AG08396 (cell line): ENCODE results near the gene CCDC91.
A peak's percentile ranks its signal among the peaks of the same experiment; 100 is the strongest.
"Not testable (repeated sequence)": the region's sequence is repeated elsewhere in the genome, so short reads cannot be mapped to it uniquely, and the experiment has no call there.

Source experiments
- DNase-seq: peaks from one replicate; pipeline ENCODE4 v3.0.0; 2012; ENCODE audit warnings: low spot score, mixed read lengths

CCDC91 gene

DNA sequence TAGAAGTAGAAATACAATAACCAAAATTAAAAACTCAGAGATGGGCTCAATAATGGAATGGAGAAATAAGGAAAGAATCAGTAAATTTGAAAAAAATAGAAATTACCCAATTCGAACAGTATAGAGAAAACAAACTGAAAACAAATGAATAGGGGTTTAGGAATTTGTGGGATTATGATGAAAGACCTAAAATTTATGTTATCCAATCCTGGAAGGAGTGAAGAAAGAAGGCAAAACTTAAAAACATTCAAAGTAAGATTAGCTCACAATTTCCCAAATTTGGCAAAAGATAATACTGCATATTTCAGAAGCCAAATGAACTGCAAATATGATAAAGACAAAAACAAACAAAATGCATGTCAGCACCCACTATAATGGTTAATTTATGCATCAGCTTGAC lies 177.1 kb downstream of the CCDC91 start:
- DNase-seq, result no peak

DNA sequence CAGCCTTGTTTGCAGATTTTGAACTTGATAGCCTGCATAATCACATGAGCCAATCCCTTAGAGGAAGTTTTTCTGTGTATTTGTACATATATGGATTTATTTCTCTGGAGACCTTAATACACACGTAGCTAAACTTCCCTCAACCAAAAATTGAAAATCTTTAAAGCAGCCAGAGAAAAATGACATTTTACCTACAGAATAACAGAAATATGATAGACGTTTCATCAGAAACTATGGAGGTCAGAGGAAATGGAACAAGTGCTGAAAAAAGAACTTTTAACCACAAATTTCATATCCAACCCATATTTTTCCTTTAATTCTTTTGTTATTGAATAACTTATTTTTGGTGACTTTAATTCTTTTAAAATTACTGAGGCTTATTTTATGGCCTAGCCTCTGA lies 177.7 kb downstream of the CCDC91 start:
- DNase-seq, result no peak

DNA sequence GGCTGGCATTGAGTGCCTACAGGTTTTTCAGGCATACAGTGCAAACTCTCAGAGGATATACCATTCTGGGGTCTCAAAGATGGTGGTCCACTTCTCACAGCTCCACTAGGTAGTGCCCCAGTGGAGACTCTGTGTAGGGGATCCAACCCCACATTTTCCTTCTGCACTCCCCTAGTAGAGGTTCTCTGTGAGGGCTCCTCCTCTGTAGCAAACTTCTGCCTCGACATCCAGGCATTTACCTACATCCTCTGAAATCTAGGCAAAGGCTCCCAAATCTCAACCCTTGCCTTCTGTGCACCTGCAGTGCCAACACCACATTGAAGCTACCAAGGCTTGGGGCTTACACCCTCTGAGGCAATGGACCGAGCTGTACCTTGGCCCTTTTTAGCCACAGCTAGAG lies 179.2 kb downstream of the CCDC91 start:
- DNase-seq, result no peak

DNA sequence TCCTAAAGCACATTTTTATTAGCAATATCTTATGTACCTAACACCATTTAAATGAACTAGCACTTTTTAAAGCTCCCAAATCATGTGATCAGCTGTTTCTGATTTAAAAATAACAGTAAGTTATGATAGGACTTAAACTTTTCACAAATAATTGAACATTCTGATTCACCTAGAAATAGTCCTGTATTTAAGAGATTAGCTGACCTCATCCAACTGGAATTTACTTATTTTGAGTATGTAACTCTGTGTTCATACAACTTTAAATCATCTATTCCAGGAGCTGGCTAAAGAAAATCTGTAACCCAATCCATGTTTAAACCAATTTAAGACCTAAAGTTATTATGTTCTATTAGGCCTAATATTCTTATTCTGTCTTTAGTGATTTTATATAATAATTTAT lies 184.3 kb downstream of the CCDC91 start:
- peak; percentile 5 for DNase-seq

DNA sequence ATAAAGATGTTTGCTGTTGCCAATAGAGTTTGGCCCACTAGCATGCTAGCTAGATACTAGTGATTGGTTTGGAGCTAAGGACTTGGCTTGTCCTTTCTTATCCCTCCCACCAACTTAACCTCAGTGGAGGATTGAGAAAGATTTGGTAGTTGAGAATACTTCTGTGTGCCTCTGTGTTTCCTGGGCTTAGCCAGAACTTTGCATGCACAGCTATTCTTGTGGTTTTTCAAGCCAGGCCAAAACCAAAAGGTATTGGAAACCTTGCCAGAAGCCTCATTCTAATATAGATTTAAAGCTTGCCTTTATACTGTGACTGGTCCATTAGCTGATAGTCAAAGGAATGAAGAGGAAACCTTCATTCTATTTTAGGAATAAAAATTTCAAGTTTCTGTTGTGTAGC lies 188.5 kb downstream of the CCDC91 start:
- DNase-seq, result no peak

DNA sequence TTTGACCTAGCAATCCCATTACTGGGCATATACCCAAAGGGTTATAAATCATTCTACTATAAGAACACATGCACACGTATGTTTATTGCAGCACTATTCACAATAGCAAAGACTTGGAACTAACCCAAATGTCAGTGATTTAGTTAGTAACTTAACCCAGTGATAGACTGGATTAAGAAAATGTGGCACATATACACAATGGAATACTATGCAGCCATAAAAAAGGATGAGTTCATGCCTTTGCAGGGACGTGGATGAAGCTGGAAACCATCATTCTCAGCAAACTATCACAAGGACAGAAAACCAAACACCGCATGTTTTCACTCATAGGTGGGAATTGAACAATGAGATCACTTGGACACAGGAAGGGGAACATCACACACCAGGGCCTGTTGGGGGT lies 189.5 kb downstream of the CCDC91 start:
- not testable (repeated sequence) for DNase-seq

DNA sequence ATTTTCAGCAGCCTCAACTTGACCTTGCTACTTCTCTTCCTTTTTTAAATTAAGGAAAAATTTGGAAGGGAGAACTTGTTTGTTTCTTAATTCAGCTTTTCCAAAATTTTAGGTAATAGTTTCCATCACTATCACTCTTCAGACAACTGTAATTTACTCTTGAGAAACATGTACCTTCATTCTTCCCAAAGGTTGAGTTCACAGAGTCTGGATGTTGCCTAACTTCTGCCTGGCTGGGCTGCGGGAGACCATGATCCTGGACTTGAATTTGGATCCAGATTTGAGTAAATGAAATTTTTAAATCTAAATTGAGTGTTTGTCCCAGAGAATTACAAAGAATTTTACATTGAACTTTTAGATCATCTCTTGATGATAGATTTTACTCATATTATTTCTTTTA lies 193.1 kb downstream of the CCDC91 start:
- DNase-seq, result no peak

DNA sequence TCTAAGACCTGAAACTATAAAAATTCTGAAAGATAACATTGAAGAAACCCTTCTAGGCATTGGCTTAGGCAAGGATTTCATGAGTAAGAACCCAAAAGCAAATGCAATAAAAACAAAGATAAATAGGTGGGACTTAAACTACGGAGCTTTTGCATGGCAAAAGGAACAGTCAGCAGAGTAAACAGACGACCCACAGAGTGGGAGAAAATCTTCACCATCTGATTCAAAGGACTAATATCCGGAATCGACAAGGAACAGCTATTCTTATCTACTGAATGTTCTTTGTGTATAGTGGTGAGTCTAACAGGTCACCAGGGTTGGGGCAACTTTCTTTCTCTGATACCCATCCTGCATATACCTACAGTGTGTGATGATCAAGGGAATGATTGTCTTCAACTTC lies 198.6 kb downstream of the CCDC91 start:
- DNase-seq, result no peak

DNA sequence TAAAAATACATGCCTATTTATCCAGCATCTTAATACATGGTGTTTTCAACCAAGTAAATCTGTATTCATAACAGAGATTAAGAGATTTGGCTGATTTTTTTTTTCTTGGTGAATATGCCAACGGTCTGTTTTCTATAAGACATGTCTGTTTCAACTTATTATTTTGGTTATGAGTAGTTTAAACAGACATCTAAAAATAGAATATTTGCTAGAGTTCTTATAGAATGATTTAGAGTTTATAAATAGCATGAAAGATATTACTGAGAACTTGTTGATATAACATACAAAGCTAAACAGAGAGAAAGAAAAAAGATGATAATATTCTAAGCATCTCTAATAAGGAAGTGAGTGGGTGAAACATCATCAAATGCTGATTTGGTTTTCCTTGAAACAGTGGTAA lies 199.9 kb downstream of the CCDC91 start:
- no peak for DNase-seq

DNA sequence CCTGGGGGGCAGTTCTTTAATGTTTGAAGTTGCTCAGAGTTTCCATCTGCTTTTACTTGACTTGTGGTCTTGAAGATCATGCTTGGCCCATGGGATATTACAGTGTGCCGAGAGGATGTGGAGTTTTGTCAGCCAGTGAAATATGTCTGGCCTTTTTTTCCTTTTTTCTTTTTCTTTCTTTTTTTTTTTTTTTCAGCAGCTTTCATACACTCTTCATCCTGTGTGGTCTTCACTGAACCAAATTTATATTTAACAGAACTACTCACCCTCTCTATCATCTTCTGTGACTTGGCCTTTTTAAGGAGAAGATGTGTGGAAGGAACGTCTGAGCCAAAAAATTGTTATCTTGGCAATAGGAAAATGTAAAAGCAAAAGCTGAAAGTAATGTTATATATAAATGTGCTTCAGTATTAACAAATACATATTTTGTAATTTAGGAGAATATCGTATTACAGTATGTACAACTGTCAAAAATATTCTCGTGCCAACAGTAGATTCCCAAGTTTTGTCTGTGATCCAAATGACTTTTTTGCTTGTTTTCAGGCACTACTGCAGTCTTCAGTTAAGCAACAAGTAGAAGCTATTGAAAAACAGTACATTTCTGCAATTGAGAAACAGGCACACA lies 200.6 kb downstream of the CCDC91 start:
- DNase-seq, result no peak

DNA sequence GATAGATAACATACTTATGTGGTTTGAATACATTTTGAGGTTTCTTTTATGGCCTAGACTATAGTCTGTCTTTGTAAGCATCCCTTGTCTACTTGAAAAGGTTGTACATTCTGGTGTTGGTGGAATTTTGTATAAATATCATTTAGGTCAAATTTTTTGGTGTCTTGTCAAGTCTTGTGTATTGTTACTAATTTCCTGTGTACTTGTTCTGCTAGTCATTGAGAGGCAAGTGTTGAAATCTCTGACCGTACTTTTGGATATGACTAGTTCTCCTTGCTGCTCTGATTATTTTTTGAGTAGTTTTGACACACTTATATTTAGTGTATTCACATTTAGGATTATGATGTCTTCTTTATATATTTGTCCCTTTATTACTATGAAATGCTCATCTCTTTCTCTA lies 219.6 kb downstream of the CCDC91 start:
- DNase-seq, result no peak

DNA sequence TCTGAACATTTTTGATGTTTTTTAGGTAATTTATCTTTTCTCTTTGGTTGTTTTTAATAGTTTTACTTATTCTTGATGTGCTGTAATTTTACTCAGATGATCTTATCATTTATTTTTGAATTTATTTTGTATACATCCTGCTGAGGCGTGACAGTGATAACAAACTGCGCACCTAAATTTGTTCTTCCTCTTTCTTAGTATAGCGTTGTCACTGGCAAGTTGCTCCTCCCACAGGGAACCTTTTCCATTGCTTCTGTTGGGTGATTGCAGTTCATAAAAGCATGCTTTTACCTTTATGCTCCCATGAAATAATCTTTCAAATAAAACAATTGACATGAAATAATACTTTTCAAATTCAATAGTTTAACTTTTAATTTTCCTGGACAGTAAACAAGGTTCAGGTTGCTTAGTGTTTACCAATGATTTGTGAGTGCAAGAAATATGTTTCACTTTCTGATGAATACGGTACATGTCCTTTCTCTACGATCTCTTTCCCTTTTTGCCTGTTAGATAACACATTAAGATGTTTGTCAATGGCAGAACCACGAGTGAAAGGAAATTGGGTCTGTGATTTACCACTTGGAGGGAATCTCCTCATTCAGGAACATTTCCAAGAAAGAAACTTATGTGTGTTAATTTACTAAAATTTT lies 223.3 kb downstream of the CCDC91 start:
- no peak for DNase-seq

DNA sequence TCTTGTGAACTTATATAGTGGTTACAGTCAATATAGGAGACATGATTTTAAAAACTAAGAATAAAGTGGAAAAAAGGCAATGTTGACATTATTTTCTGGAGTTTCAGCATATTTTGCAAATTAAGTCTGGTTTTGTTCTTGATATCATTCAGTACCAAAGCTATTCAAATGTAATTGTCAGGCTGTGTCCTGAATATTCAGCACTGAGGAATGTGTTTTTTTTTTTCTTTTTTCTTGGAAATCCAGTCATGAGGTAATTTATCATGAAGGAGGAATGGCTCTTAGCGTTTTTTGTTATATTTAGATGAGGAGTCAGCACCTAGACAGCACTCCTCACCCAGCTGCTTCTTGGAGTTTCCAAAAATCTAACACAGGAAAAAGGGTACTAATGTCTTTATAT lies 225.5 kb downstream of the CCDC91 start:
- DNase-seq, result peak; percentile 49

DNA sequence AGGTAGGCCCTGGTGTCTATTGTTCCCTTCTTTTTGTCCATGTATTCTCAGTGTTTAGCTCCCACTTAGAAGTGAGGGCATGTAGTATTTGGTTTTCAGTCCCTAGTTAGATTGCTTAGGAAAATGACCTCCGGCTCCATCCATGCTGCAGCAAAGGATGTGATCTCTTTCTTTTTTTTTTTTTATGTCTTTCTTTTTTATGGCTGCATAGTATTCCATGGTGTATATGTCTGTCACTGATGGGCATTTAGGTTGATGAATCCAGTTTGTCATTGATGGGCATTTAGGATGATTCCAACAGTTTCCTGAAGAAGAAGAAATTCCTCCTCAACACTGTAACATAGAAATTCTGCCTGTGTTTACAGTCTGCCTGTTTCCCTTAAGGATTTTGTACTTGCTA lies 231.1 kb downstream of the CCDC91 start:
- no peak for DNase-seq

DNA sequence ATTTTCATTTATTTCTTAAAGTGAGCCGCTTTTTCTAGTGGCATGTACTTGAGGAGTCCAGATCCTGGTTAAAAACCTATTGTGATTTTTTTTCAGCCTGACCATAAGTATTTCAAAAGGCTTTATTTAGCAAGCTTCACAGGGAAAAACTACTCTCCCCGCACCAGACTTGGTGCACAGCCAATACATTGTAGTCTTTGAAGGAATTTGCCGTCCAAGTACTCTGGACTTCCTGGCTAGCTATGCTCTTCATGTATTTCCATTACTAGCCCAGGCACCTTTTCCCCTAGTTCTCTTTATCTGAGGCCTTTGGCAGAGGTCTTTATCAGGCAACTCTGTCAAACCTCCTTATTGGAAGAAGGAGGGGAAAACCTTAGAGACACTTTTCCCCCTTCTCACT lies 234.7 kb downstream of the CCDC91 start:
- peak; percentile 36 for DNase-seq

DNA sequence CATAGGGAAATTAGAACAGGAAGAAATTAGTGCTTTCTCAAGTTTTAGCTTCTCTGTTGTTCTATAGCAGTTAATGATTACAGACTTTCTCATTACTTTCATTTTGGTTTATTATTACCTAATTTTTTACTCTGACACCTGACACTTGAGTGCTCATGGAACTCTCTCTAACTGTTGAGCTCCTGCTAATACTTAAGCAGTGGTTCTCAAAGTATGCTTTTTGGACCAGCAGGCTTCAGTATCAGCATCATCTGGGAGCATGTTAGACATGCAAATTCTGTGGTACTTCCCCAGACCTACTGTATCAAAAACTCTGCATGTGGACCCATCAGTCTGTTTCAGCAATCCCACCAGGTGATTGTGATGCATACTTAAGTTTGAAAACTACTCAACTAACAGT lies 235.3 kb downstream of the CCDC91 start:
- DNase-seq, result no peak

DNA sequence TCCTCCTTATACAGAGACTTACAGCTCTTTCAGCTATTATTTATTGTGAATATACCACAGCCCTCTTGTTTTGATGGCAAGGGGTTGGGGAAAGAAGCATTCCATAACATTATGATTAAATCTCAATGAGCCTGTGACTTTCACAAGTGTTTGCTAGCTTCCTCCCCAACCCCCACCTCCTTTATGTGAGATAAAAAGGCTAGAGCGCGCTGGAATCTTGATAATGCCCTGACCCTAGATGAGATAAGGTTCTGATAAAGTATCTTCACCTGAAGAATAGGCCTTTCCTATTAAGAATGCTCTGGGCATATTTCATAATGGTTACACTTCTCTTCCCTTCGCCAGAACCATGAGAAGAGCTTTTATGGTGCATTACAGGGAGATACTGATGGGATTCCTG lies 236.8 kb downstream of the CCDC91 start:
- no peak for DNase-seq

DNA sequence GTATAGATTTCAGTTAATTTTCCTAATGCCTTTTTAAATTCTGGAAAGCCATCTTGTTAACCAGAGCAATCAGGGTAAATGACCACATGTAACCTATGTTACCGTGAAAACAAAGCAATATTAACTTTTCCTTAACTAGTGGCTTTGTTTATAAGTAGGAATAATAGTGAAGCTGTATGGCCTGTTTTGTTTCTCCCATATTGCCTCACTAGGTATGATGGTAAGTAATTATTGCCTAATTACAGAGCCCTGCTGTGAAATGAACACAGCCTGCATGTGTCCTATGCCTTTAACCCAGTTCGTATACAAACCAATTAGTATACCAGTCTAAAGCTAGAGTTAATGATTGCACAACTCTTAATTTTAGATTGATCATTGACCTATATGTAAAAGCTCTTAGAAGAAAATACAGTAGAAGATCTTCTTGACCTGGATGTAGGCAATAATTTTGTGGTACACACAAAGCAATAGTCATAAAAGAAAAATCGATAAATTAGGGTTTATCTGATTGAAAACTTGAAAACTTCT lies 249.9 kb downstream of the CCDC91 start:
- DNase-seq, result no peak

DNA sequence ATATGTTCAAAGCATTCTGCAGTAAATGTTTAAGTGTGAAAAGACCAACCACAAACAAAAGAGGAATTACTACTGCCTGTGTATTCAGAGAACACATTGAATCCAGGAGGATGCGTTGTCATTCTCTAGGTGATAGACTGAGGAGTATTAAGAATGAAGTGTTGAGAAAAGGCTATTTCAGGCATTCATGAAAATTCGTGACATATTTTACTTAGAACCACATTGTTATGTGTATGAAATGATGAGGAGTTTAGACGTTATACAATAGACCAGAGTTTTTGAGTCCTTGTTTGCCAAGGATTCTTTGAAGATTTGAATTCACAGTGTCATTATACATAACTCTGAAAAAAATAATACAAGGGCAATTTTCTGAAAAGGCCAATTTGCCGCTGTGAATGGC lies 251.8 kb downstream of the CCDC91 start:
- no peak for DNase-seq

DNA sequence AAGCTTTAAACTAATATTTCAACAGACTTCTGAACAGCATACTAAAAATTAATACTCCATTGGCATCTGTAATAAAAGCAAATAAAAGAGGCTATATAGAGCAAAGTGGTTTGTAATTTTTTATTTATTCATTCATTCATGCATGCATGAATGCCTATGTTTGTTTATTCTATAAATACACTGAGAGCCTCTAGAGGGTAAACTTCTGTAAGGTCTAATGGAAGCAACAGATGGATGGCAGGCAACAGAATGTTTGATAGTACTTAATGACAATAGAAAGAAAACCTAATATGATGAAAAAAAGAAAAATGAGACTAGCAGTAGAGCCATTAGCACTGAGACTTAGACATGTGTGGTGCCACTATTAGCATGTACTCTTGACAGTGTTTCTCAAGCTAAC lies 253.1 kb downstream of the CCDC91 start:
- DNase-seq, result no peak

DNA sequence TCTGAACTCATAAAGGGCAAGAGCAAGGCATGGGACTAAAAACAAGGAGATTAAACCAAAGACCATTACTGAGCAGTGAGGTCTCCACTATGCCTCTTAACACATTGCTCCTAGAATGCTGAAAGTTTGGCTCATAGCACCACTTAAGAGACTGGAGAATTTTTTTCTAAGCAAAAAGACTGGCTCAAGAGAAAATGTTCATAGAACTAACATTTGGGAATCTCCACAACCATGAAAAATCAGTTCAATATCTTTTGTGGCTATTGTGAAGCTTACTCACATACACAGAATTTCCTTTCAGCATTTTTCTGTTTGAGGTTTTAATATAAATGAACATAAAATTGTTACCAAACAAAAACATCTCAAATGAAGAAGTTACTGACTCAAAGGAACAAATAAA lies 255.8 kb downstream of the CCDC91 start:
- DNase-seq, result no peak

DNA sequence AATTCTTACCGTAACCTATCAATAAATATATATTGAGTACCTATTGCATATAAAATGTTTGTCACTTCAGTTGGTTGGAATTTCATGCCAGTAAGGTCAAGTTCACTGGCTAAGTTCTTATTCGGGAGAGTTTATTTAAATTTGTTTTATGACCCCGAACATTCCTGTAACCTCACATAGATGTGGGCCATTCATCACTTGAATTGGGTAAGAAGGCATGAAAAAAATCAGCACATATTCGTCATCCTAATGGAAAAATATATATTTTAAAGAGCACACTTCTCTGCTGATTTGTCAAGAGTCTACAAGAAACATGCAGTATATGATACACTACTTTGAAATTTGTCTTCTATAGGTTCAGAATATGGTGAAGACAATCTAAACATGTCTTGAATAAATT lies 263.4 kb downstream of the CCDC91 start:
- DNase-seq, result no peak

DNA sequence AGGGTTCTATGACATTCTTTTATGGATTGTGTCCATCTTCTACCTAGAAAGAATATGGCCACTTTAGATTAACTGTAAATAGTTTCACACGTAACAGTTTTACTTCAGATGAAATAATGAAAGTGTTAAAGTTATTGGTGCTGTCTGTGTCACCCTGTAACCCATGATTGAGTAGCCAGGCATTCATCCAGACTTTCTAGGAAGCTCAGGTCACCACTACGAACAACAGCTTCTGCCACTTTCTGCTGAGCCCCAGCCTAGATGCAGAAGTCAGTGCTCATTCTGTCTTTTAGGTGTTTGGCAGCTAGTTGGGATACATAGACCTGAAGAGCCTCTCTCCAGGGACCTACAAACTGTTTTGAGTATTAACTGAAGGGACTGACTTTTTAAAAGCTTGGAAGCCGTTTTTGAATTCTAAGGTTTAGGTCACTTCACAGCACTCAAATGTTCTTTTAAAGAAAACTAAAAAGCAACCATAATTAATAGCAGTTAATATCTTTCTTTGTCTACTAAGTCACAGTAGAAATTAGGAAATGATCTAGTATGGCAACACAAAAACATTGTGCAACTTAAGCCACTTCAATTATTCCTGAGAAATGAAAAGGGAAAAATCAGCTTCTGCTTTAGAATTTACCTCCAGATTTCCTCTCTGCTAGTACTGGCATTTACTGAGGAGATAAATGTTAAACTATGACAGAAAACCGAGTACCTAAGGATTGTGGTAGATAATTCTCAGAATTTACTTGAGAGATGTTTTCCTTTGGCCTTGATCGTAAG lies 266.9 kb downstream of the CCDC91 start:
- DNase-seq, result no peak
